ENCODE data around the gene ALOX12B.

- no peak for TF ChIP-seq MAFF (IDR thresholded peaks at IDR 0.05; ENCODE audit: low read depth, low read length)
- no peak for TF ChIP-seq CTCF (CRISPR knock-in tag; IDR thresholded peaks at IDR 0.05)
- TF ChIP-seq ZBTB43 (CRISPR knock-in tag; conservative IDR thresholded peaks at IDR 0.05), result no peak
- TF ChIP-seq DNMT1 (CRISPR knock-in tag; IDR thresholded peaks at IDR 0.05), result no peak
- no peak for TF ChIP-seq PHF21A (CRISPR knock-in tag; IDR thresholded peaks at IDR 0.05)
- no peak for TF ChIP-seq MAFK (conservative IDR thresholded peaks at IDR 0.05 in 1 of 2, IDR thresholded peaks at IDR 0.05 in 1 of 2; ENCODE audit: low read length in 2 of 2)
- TF ChIP-seq TCF7L2 (IDR thresholded peaks at IDR 0.05; ENCODE audit: low read depth, low read length), result no peak
- TF ChIP-seq ZFP36 (IDR thresholded peaks at IDR 0.05; ENCODE audit: borderline replicate concordance, low read depth, low read length, partially characterized antibody), result no peak
- no peak for TF ChIP-seq YY1 (IDR thresholded peaks at IDR 0.05; ENCODE audit: insufficient read depth, insufficient replicate concordance, low read depth, low read length)
- no peak for TF ChIP-seq ZNF143 (CRISPR knock-in tag; IDR thresholded peaks at IDR 0.05)
Measured at GRCh38 chr17:8100111-8100510, 12.6 kb upstream of the ALOX12B start.

All from HepG2 (cell line).